HepG2 (cell line): ENCODE measurements around the gene MRPS34. TPM values are rescaled to one million over a fixed set of nuclear protein-coding genes. Genes with fewer than 3 reads are reported as not detected.

Source experiments
- ATAC-seq: fragments of 200-7000 bp; cut with Tn5 transposase; 3 replicates; pipeline ENCODE4 v1.9.1; 2020; ENCODE audit warnings: mild to moderate bottlenecking, moderate library complexity
- BruUV-seq: library from RNA; stranded (reverse); fragments of 400-500 nt; replicated peaks from 2 replicates; lab custom pipeline; 2021; lab: Mats Ljungman, UMichigan
- CTCF ChIA-PET: fragments of 300-600 bp; formaldehyde crosslinking; extraction: SDS; loops from one replicate; lab custom pipeline; 2021; ENCODE audit warnings: low total read pairs, inconsistent platforms, low intra/inter-chr PET ratio; lab: Yijun Ruan, JAX
- POLR2A ChIA-PET: fragments of 350-600 bp; sonication (Branson Sonifier 250); formaldehyde crosslinking; loops from one replicate; lab custom pipeline; 2020; ENCODE audit warnings: antibody characterized with exemption, inconsistent platforms; lab: Yijun Ruan, JAX
- DNase-seq: peaks from one replicate; pipeline ENCODE4 v3.0.0-alpha.2; 2015; ENCODE audit warnings: low spot score
- FAIRE-seq: peaks from 3 replicates; lab custom pipeline; 2011; peaks lifted over from hg19 to GRCh38; lab: Jason Lieb, UNC
- H2AFZ ChIP-seq: one replicate; pipeline ENCODE4 v1.6.1; 2011; ENCODE audit warnings: low read length, inconsistent platforms
- H3K27ac ChIP-seq: fragments of 300-600 bp; 3 replicates; pipeline ENCODE4 v1.8.0; 2011; ENCODE audit warnings: mixed run types, mild to moderate bottlenecking, mixed read lengths, low read length, inconsistent platforms; ENCODE audit not compliant: insufficient read depth; ENCODE audit errors: extremely low read length
- H3K27me3 ChIP-seq, 2 experiments: fragments of 200-600 bp in 1 of 2; 2 replicates in 1 of 2; 3 replicates in 1 of 2; pipeline versions ENCODE4 v1.6.0 to v1.8.0; 2011; ENCODE audit warnings: low read length in 2 of 2, mild to moderate bottlenecking in 2 of 2, moderate library complexity in 2 of 2, inconsistent platforms in 1 of 2; ENCODE audit not compliant: insufficient read depth in 2 of 2, control insufficient read depth in 1 of 2
- H3K36me3 ChIP-seq, 2 experiments: fragments of 200-600 bp in 1 of 2; replicated peaks in 1 of 2; 2 replicates in 1 of 2; 3 replicates in 1 of 2; pipeline versions ENCODE4 v1.5.1 to v1.8.0; 2011; ENCODE audit warnings: low read length in 2 of 2, inconsistent platforms in 1 of 2; ENCODE audit not compliant: insufficient read depth in 2 of 2, control insufficient read depth in 1 of 2
- H3K4me1 ChIP-seq: 2 replicates; pipeline ENCODE4 v1.5.1; 2012; ENCODE audit warnings: low read length, inconsistent platforms; ENCODE audit not compliant: insufficient read depth
- H3K4me2 ChIP-seq: 2 replicates; pipeline ENCODE4 v1.6.0; 2011; ENCODE audit warnings: low read depth, low read length, inconsistent platforms
- H3K4me3 ChIP-seq, 3 experiments: fragments of 200-600 bp in 1 of 3; sonication (generic), shearing (Covaris generic) in 1 of 3; replicated peaks in 1 of 3; 2 replicates each; pipeline ENCODE4 v1.5.1; 2011 to 2016; ENCODE audit warnings: low read length in 3 of 3, inconsistent platforms in 2 of 3, low read depth in 2 of 3, mild to moderate bottlenecking in 2 of 3, control low read depth in 1 of 3, mixed read lengths in 1 of 3; ENCODE audit not compliant: insufficient read depth in 1 of 3
- H3K79me2 ChIP-seq: one replicate; pipeline ENCODE4 v1.6.1; 2011; ENCODE audit warnings: low read length, inconsistent platforms; ENCODE audit not compliant: insufficient read depth
- H3K9ac ChIP-seq: 2 replicates; pipeline ENCODE4 v1.6.0; 2011; ENCODE audit warnings: mild to moderate bottlenecking, low read depth, low read length, inconsistent platforms; ENCODE audit not compliant: insufficient read depth
- H3K9me3 ChIP-seq: 2 replicates; pipeline ENCODE4 v1.5.1; 2012; ENCODE audit warnings: mild to moderate bottlenecking, low read length
- H4K20me1 ChIP-seq: 2 replicates; pipeline ENCODE4 v1.6.0; 2011; ENCODE audit warnings: inconsistent platforms, mild to moderate bottlenecking, low read length, moderate library complexity; ENCODE audit not compliant: insufficient read depth
- AGO2 ChIP-seq: fragments of 200-400 bp; formaldehyde crosslinking; optimal IDR thresholded peaks from 2 replicates; pipeline ENCODE3; 2017; ENCODE audit warnings: mild to moderate bottlenecking, low read depth, low read length, moderate library complexity
- NFYC ChIP-seq: IDR thresholded peaks from 2 replicates; pipeline ENCODE4 v1.6.1; 2016; ENCODE audit warnings: missing genetic modification reagents, missing compliant biosample characterization
- TARDBP ChIP-seq: sonication (generic); formaldehyde crosslinking; IDR thresholded peaks from 2 replicates; pipeline ENCODE4 v1.8.0; 2022; ENCODE audit warnings: mild to moderate bottlenecking, missing genetic modification reagents
- ZNF264 ChIP-seq: sonication (generic); formaldehyde crosslinking; IDR thresholded peaks from 2 replicates; pipeline ENCODE4 v1.4.0; 2020; ENCODE audit warnings: missing genetic modification reagents
- WGBS: methylation state at CpG from one replicate; pipeline ENCODE4 v1.1.6; 2017; ENCODE audit warnings: low lambda C conversion rate; 5-methylcytosine and 5-hydroxymethylcytosine counted together
- in situ Hi-C: cut with HindIII; loops from 2 replicates; pipeline ENCODE4 v1.10.0; 2017; ENCODE audit warnings: low pct_unique_long_range_greater_than_20kb; ENCODE audit not compliant: extremely low pct_ligation_motif_present
- intact Hi-C: fragments of 100-400 bp; cut with micrococcal nuclease; formaldehyde crosslinking; loops from one replicate; pipeline ENCODE4 v1.10.0; 2022; ENCODE audit not compliant: unreplicated experiment
- polyA plus RNA-seq, 8 experiments: library from polyadenylated mRNA; depleted of rRNA in 3 of 8; stranded (reverse) in 7 of 8; unstranded in 1 of 8; fragments of >200 nt; fragmentation: Illumina TruSeq in 4 of 8; extraction: Trizol in 4 of 8; gene quantifications; 2 replicates each; pipeline versions ENCODE4 v1.2.1 to v1.2.3, GENCODE V29; 2011 to 2016; ENCODE audit warnings: low read depth in 4 of 8, missing spikeins in 1 of 8, mixed read lengths in 1 of 8; ENCODE audit not compliant: insufficient read depth in 1 of 8
- total RNA-seq, 5 experiments: library from RNA; depleted of rRNA; stranded (reverse); fragments of >200 nt; fragmentation: Illumina TruSeq; extraction: Trizol; gene quantifications; 2 replicates each; pipeline ENCODE4 v1.2.3, GENCODE V29; 2016; ENCODE audit warnings: low read depth in 1 of 5
- TF ChIP-seq, protein P1 (sequence below): fragments of 450-650 bp; IDR thresholded peaks from 2 replicates; pipeline ENCODE4 v1.6.1; 2016

MRPS34 gene
- total and polyA plus RNA-seq, 2 of the 13 experiments (the other 11 are each of a cell fraction or from before 2014, with no cell fraction given), result 63.5 to 131 TPM

DNA sequence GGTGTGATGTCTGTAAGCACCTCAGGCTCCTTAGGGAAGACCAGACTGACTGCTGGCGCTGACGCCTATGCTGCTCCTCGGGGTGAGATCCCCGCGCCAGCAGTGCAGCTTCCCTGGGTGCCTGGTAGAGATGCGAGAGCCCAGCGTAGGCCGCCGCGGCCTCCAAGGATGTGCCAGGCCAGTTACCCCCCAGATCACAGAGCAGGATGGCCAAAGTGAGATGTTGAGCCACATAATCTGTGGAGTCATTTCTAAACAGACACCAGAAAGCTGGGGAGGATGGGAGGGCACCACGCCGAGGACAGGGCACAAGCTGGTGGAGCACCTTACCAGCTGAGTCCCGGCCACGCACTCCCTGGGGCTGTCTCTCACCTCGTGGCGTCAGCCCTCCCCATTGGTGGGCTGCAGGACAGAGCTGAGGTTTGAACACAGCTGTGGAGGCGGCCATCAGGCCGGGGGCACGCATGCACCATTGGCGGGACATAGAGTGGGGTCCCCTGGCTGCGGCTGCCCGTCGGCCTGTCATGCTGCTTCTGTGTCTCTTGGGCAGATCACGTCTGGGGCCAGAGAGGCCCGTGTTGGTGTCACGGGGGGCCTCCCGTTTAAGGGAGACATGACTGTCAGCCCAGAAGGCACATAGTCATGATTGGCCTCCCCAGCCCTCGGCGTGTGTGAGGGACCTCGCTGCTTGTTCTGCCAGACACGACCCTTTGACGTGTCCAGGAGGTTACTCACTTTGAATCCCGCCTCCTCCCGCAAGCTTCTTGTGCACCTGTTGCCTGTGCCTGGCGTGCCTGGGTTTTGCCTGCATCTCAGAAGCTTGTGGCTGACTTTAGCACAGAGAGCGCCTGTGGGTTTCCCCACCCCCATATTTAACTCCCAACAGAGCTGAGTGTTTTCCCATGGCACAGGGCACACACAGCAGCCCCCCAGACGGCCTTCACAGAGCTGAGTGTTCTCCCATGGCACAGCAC is 45.0 kb downstream of the MRPS34 start:
- no peak for DNase-seq
- peaks cover 6% of the 10 kb centered on the region for H3K79me2 ChIP-seq
- H3K36me3 ChIP-seq, result peaks cover 31 to 59% of the 10 kb centered on the region in 2 experiments; a peak in 4 of 5 replicates
- no peak overlapping the region for H3K4me2 ChIP-seq
- in situ Hi-C loops, result no loop called here
- peaks cover 10% of the 10 kb centered on the region for H4K20me1 ChIP-seq
- no peak for FAIRE-seq
- no peak overlapping the region for H3K27ac ChIP-seq
- intact Hi-C loops, result no loop called here
- H3K4me3 ChIP-seq, result no peak overlapping the region
- 96% methylated on average over 17 of the region's 37 CpGs for WGBS
- H3K9ac ChIP-seq, result no peak overlapping the region
- TF ChIP-seq NFYC (CRISPR knock-in tag) (no peak), TARDBP (0 out of 2 replicates have a peak, but pooled peaks have one; percentile 5)
- TF ChIP-seq, all 625 proteins: peak for 1
- no peaks in the 10 kb centered on the region; a peak in 1 of 5 replicates for H3K27me3 ChIP-seq
- no peak overlapping the region for H2AFZ ChIP-seq
- BruUV-seq, result no TSS peak
- peaks cover 11% of the 10 kb centered on the region for H3K4me1 ChIP-seq
- ChIA-PET POLR2A (no interaction called here), CTCF (no interaction called here)
- no peak for ATAC-seq
- H3K9me3 ChIP-seq, result no peaks in the 10 kb centered on the region

DNA sequence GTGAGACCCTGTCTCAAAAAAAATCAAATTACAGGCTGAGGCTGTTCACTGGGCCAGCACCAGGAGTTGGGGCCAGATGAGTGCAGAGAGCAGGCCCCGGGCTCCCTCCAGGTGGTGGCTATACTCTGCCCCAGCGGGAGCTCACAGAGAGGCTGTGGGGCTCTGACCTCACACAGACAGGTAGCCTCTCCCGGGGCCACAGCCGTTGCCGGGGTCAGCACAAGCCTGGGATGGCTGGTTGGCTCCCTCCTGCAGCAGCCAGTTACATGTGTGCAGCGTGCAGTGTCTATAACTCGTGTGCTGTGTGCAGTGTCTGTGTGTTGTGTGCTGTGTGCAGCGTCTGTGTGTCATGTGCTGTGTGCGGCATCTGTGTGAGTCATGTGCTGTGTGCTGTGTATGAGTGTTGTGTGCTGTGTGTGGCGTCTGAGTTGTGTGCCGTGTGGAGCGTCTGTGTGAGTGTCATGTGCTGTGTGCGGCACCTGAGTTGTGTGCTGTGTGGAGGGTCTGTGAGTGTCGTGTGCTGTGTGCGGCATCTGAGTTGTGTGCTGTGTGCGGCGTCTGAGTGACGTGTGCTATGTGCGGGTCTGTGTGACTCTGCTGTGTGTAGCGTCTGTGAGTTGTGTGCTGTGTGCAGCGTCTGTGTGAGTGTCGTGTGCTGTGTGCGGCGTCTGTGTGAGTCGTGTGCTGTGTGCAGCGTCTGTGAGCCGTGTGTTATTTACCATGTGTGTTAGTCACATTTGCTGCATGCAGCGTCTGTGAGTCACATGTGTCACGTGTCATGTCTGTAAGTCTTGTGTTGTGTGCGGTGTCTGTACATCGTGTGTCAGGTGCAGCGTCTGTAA is 46.1 kb downstream of the MRPS34 start:
- TF ChIP-seq, protein P1, sequence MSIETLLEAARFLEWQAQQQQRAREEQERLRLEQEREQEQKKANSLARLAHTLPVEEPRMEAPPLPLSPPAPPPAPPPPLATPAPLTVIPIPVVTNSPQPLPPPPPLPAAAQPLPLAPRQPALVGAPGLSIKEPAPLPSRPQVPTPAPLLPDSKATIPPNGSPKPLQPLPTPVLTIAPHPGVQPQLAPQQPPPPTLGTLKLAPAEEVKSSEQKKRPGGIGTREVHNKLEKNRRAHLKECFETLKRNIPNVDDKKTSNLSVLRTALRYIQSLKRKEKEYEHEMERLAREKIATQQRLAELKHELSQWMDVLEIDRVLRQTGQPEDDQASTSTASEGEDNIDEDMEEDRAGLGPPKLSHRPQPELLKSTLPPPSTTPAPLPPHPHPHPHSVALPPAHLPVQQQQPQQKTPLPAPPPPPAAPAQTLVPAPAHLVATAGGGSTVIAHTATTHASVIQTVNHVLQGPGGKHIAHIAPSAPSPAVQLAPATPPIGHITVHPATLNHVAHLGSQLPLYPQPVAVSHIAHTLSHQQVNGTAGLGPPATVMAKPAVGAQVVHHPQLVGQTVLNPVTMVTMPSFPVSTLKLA, result peak; percentile 68
- peak; percentile 62 for TF ChIP-seq AGO2
- no peak for TF ChIP-seq ZNF264 (CRISPR knock-in tag)
- Histone ChIP-seq H2AFZ (no peak overlapping the region), H3K4me3 (no peak overlapping the region), H3K4me2 (no peak overlapping the region), H4K20me1 (peaks cover 10% of the 10 kb centered on the region), H3K36me3 (peaks cover 29 to 54% of the 10 kb centered on the region in 2 experiments; a peak in 4 of 5 replicates), H3K79me2 (peaks cover 6% of the 10 kb centered on the region), H3K27me3 (no peaks in the 10 kb centered on the region; a peak in 1 of 5 replicates), H3K9me3 (no peaks in the 10 kb centered on the region), H3K27ac (no peak overlapping the region), H3K4me1 (peaks cover 22% of the 10 kb centered on the region), H3K9ac (no peak overlapping the region)
- intact Hi-C loops (no loop called here), in situ Hi-C loops (no loop called here)
- DNase-seq, result no peak
- FAIRE-seq, result no peak
- ATAC-seq, result no peak
- no TSS peak for BruUV-seq
- POLR2A ChIA-PET, result no interaction called here
- CTCF ChIA-PET, result no interaction called here
- WGBS, result 97% methylated on average over 24 of the region's 32 CpGs
